HG03432 (cell line): Measurements from ENCODE around the gene EHD4.

Experiments
- ATAC-seq: cut with Tn5 transposase; IDR thresholded peaks from one replicate; pipeline ENCODE4 v1.9.1; 2021; ENCODE audit warnings: mild to moderate bottlenecking, moderate library complexity; ENCODE audit not compliant: unreplicated experiment

Gene EHD4

GRCh38 chr15:41922353-41922752 lies 50.0 kb downstream of the EHD4 start:
- ATAC-seq, result no peak

GRCh38 chr15:41921639-41922038 lies 50.7 kb downstream of the EHD4 start:
- ATAC-seq, result no peak

- ATAC-seq, result no peak
Measured at GRCh38 chr15:41921167-41921566, 51.2 kb downstream of the EHD4 start.

GRCh38 chr15:41919954-41920538 lies 52.3 kb downstream of the EHD4 start:
- ATAC-seq, result no peak

- ATAC-seq, result no peak
Measured at GRCh38 chr15:41919201-41919820, 53.0 kb downstream of the EHD4 start.

- ATAC-seq, result no peak
Measured at GRCh38 chr15:41918506-41919126, 53.7 kb downstream of the EHD4 start.

- ATAC-seq, result no peak
Measured at GRCh38 chr15:41917767-41918430, 54.5 kb downstream of the EHD4 start.

- ATAC-seq, result no peak
Measured at GRCh38 chr15:41915255-41915994, 56.9 kb downstream of the EHD4 start.

- ATAC-seq, result no peak
Measured at GRCh38 chr15:41914411-41914810, 57.9 kb downstream of the EHD4 start.

- ATAC-seq, result no peak
Measured at GRCh38 chr15:41913256-41913655, 59.1 kb downstream of the EHD4 start.

GRCh38 chr15:41911691-41912345 lies 60.5 kb downstream of the EHD4 start:
- ATAC-seq, result no peak

- ATAC-seq, result no peak
Measured at GRCh38 chr15:41908736-41909461, 63.5 kb downstream of the EHD4 start.

- no peak for ATAC-seq
Measured at GRCh38 chr15:41907141-41907540, 65.2 kb downstream of the EHD4 start.

- ATAC-seq, result no peak
Measured at GRCh38 chr15:41906608-41907007, 65.7 kb downstream of the EHD4 start.

- ATAC-seq, result no peak
Measured at GRCh38 chr15:41905036-41905793, 67.1 kb downstream of the EHD4 start.

GRCh38 chr15:41904541-41905005 lies 67.8 kb downstream of the EHD4 start:
- peak; percentile 42 for ATAC-seq

GRCh38 chr15:41903782-41904181 lies 68.6 kb downstream of the EHD4 start:
- no peak for ATAC-seq

GRCh38 chr15:41901431-41901830 lies 70.9 kb downstream of the EHD4 start:
- ATAC-seq, result no peak
